CD4-positive, alpha-beta T cell treated with Interleukin-4 for 1 hour (primary cell): ENCODE results near the gene TMEM121.
"Not testable (repeated sequence)": the region's sequence is repeated elsewhere in the genome, so short reads cannot be mapped to it uniquely, and the experiment has no call there.

Source experiments
- DNase-seq, 2 donors: peaks; one replicate each; pipeline ENCODE4 v3.0.0-alpha.2; 2020 to 2022

The TMEM121 gene

GRCh38 chr14:105547741-105548169, 21.4 kb downstream of the TMEM121 start:
- DNase-seq = no peak

GRCh38 chr14:105549481-105549880, 23.1 kb downstream of the TMEM121 start:
- no peak for DNase-seq

DNA sequence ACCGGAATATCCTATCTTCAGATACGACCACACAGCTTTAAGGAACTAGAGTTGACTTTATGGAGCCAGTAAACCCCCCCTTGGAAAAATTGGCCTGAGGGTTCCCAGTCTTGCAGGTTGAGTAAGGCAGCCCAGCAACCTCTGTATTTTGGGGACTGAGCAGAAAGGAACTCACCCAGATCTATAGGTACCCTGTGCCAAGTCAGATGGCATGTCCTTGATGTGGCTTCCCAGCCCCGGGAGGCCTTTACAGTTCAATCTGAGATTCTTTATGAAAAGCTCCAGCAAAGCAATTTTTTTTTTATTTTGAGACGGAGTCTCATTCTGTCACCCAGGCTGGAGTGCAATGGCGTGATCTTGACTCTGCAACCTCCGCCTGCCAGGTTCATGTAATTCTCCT, 27.6 kb downstream of the TMEM121 start:
- DNase-seq = no peak

- DNase-seq = no peak
Observed at GRCh38 chr14:105554523-105554922, 28.1 kb downstream of the TMEM121 start.

DNA sequence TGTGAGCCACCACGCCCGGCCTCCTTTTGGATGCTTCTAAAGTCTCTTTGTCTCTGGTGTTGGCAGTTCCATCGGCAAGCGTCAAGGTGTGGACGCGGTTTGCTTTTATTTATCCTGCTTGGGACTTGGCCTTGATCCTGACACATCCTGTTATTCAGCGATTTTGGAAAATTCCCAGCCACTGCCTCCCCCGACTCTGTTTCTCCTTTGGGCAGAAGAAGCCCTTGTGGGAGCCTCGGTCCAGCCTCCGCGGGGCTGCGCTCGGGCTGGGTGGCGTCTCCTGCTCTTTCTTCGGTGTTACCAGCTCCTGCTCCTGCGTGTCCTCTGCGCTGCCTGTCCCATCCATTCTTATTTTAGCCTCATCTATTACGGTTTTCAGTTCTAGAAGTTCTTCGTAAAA, 31.3 kb downstream of the TMEM121 start:
- DNase-seq = not testable (repeated sequence)

DNA sequence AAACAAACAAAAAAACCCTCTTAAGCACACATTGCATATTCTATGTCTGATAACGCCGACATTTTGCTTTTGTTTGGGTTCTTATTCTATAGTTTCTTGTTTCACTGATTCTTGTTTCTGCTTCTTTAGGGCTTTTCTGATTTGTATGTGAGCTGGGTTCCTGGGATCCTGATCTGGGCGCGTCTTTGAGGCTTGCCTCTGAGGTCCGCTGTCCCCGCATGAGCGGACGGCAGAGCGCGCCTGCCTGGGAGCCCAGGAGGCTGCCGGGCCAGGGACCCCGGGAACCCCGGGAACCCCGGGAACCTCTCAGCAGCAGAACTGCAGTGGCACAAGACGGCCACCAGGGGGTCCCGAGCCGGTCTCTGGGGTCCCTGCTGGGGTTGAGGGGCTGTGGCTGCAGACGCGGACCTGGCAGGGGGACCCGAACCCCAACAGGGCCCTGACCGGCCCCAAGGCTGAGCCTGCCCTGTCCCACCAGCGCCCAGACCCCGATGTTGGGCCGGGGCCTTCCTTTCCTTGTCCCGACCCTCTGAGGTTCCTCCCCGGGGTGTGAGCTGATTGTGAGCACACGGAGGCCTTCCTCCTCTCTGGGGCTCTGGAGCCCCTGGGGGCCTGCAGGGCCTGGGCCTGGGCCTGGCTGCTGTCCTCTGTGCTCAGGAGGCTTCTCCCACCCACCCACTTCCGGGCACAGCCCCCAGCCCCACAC, 32.2 kb downstream of the TMEM121 start:
- DNase-seq = not testable (repeated sequence)

- DNase-seq = not testable (repeated sequence)
Observed at GRCh38 chr14:105559384-105560047, 33.1 kb downstream of the TMEM121 start.

GRCh38 chr14:105560048-105560669, 33.8 kb downstream of the TMEM121 start:
- not testable (repeated sequence) for DNase-seq

DNA sequence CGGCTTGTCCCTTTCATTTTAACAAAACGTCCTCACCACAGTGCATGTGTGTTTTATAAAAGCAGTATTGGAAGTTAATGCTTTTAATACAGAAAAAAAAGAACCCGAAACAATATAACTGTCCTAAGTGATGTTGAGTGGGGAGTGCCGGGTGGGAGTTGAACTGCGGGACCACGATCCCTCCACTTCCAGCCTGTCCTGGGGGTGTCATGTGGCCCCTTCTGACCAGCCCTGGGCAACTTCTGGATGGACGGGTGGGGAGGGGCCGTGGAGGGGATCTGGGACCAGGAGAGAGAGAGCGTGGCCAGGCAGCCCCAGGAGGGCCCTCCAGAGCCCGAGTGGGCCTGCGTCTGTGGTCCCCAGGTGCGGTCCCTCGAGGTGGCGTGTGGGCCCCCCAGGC, 35.0 kb downstream of the TMEM121 start:
- not testable (repeated sequence) for DNase-seq

GRCh38 chr14:105562713-105563346, 36.4 kb downstream of the TMEM121 start:
- no peak for DNase-seq

GRCh38 chr14:105563347-105563737, 37.0 kb downstream of the TMEM121 start:
- DNase-seq = no peak

DNA sequence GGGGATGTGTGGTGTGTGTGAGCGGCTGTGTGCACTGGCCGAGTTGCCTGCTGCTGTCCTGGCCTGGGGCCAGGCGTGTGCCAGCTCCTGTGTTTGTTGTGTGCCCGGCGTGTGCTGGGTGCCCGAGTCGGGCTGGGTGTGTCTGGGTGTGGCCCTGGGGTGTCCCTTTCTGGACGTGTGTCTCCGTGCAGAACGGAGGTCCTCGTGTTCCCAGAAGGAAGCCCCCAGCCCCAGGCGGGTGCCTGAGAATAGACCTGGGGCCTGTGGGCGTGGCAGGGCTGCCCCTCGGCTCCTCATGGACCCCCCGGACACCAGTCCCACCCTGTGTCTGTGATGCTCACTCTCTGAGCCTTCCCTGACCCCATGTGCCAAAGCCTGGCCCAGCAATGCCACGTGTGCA, 38.2 kb downstream of the TMEM121 start:
- not testable (repeated sequence) for DNase-seq

GRCh38 chr14:105565185-105565919, 39.0 kb downstream of the TMEM121 start:
- DNase-seq = not testable (repeated sequence)

- DNase-seq = not testable (repeated sequence)
Observed at GRCh38 chr14:105566248-105567163, 40.1 kb downstream of the TMEM121 start.

DNA sequence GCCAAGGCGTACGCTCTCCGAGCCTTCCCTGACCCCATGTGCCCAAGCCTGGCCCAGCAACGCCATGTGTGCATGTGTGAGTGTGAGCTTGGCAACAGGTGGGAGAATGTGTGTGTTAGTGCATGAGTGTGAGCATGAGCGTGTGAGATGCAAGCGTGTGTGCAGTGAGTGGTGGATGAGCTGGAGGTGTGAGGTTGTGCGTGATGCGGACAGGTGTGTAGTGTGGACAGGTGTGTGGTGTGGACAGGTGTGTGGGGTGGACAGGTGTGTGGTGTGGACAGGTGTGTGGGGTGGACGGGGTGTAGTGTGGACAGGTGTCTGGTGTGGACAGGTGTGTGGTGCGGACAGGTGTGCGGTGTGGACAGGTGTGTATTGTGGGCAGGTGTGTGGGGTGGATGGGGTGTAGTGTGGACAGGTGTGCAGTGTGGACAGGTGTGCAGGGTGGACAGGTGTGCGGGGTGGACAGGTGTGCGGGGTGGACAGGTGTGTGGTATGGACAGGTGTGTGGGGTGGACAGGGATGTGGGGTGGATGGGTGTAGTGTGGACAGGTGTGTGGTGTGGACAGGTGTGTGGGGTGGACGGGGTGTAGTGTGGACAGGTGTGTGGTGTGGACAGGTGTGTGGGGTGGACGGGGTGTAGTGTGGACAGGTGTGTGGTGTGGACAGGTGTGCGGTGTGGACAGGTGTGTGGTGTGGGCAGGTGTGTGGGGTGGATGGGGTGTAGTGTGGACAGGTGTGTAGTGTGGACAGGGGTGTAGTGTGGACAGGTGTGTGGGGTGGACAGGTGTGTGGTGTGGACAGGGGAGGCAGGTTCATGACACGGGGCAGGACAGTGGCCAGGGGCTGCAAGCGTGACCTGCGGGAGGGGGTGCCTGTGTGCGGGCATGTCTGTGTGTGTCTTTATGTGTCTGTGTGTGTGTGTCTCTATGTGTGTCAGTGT, 41.1 kb downstream of the TMEM121 start:
- DNase-seq = not testable (repeated sequence)

DNA sequence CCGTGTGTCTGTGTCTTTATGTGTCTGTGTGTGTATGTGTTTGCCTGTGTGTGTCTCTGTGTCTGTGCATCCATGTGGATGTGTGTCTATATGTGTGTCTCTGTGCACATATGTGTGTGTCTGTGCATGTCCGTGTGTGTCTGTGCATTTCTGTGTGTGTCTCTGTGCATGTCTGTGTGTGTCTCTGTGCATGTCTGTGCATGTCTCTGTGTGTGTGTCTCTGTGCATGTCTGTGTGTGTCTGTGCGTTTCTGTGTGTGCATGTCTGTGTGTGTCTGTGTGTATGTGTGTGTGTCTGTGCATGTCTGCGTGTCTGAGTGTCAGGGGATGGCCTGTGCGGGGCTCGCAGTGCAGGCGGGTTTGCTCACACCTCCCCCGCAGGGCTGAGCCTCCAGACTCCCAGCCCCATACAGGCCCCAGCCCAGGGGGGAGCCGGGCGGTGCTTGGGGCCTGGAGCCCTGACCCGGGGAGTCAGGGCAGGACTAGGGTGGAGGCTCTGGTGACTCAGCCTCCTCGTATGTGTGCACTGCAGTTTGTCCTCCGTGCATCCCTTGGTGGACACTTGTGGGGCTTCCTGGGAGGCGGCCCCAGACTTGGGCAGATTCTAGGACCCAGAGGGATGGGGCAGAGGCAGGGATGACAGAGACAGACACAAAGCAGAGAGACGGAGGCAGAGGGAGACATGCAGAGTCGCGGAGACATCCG, 41.9 kb downstream of the TMEM121 start:
- not testable (repeated sequence) for DNase-seq

GRCh38 chr14:105568859-105569766, 42.7 kb downstream of the TMEM121 start:
- DNase-seq = no peak

- no peak for DNase-seq
Observed at GRCh38 chr14:105570482-105570881, 44.1 kb downstream of the TMEM121 start.
